Uterus (tissue), 4 donors: Measurements from ENCODE around the gene IQCK. TPM values are rescaled to one million over a fixed set of nuclear protein-coding genes. Genes with fewer than 3 reads are reported as not detected.

Source experiments
- DNase-seq, 2 donors: peaks; one replicate each; pipeline ENCODE4 v3.0.0-alpha.2; 2019 to 2020
- H3K27ac ChIP-seq, 2 donors: fragments of 200-600 bp; sonication (generic); 1 replicate in 1 of 2; 2 replicates in 1 of 2; pipeline ENCODE4 v1.5.1; 2016 to 2018
- H3K27me3 ChIP-seq, 2 donors: fragments of 200-600 bp; sonication (generic); one replicate each; pipeline ENCODE4 v1.5.1; 2018 to 2019; ENCODE audit warnings: control low read depth in 1 of 2
- H3K36me3 ChIP-seq, 2 donors: fragments of 200-600 bp; sonication (generic); one replicate each; pipeline ENCODE4 v1.5.1; 2019; ENCODE audit warnings: control low read depth in 1 of 2
- H3K4me1 ChIP-seq, 2 donors: fragments of 200-600 bp; sonication (generic); one replicate each; pipeline ENCODE4 v1.5.1; 2018 to 2019; ENCODE audit warnings: control low read depth in 1 of 2
- H3K4me3 ChIP-seq, 2 donors: fragments of 200-600 bp; sonication (generic); 1 replicate in 1 of 2; 2 replicates in 1 of 2; pipeline ENCODE4 v1.5.1; 2018 to 2019; ENCODE audit warnings: mild to moderate bottlenecking in 1 of 2
- H3K9me3 ChIP-seq, 2 donors: fragments of 200-600 bp; sonication (generic); one replicate each; pipeline ENCODE4 v1.5.1; 2019; ENCODE audit warnings: control low read depth in 1 of 2
- POLR2A ChIP-seq, 2 donors: fragments of 450-650 bp; IDR thresholded peaks; one replicate each; pipeline ENCODE4 v1.6.1; 2016; ENCODE audit warnings: antibody characterized with exemption in 2 of 2, mild to moderate bottlenecking in 1 of 2, moderate library complexity in 1 of 2
- intact Hi-C: fragments of 100-400 bp; cut with DNase I; formaldehyde crosslinking; loops from one replicate; pipeline ENCODE4 v1.15.1; 2023; ENCODE audit warnings: low total_unique reads
- total RNA-seq, 4 donors: library from RNA; depleted of rRNA in 3 of 4; stranded (reverse); fragments of >200 nt in 3 of 4; gene quantifications; one replicate each; pipeline versions ENCODE4 v1.1.0 to v1.2.4, GENCODE V29; 2014 to 2023
- TF ChIP-seq, protein P1 (sequence below), 4 experiments: fragments of 200-600 bp in 2 of 4; fragments of 450-650 bp in 2 of 4; sonication (generic) in 2 of 4; IDR thresholded peaks; one replicate each; pipeline ENCODE4 v1.5.1; 2016 to 2019; ENCODE audit warnings: antibody characterized with exemption in 4 of 4, mild to moderate bottlenecking in 2 of 4, moderate library complexity in 1 of 4
- donor health status: DM: yes; HTN: yes; CAD: no.

The IQCK gene
- total RNA-seq, 4 donors from 2014 or later, result 14.7 to 27.2 (median 21.1) TPM

GRCh38 chr16:19853742-19854542 lies 135.9 kb downstream of the IQCK start:
- no peak for DNase-seq
- Histone ChIP-seq H3K4me1 (no peaks in the 10 kb centered on the region), H3K27ac (no peak overlapping the region), H3K9me3 (no peaks in the 10 kb centered on the region), H3K36me3 (no peaks in the 10 kb centered on the region), H3K27me3 (no peaks in the 10 kb centered on the region), H3K4me3 (no peak overlapping the region)
- TF ChIP-seq, protein P1, sequence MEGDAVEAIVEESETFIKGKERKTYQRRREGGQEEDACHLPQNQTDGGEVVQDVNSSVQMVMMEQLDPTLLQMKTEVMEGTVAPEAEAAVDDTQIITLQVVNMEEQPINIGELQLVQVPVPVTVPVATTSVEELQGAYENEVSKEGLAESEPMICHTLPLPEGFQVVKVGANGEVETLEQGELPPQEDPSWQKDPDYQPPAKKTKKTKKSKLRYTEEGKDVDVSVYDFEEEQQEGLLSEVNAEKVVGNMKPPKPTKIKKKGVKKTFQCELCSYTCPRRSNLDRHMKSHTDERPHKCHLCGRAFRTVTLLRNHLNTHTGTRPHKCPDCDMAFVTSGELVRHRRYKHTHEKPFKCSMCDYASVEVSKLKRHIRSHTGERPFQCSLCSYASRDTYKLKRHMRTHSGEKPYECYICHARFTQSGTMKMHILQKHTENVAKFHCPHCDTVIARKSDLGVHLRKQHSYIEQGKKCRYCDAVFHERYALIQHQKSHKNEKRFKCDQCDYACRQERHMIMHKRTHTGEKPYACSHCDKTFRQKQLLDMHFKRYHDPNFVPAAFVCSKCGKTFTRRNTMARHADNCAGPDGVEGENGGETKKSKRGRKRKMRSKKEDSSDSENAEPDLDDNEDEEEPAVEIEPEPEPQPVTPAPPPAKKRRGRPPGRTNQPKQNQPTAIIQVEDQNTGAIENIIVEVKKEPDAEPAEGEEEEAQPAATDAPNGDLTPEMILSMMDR (IDR thresholded peaks at IDR 0.05), result no peak
- no peak for TF ChIP-seq POLR2A (IDR thresholded peaks at IDR 0.05)
- intact Hi-C loops, result no loop called here

DNA sequence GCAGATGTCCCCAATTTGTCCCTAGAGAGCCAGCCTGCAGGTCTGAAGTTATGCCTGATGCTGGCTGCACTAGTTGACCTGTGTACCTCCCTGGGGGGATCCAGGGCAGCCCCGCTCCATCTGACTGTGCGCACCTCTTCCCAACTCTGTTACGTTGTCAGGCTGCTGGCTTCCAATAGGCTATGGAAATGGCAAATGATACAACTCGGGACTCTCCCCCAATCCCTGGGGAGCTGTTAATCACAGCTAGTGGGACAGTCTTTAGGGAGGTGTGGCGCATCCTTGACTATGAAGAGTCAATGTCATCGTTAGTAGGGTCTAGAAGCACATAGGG lies 136.4 kb downstream of the IQCK start:
- Histone ChIP-seq H3K4me1 (no peaks in the 10 kb centered on the region), H3K27me3 (no peaks in the 10 kb centered on the region), H3K9me3 (no peaks in the 10 kb centered on the region), H3K4me3 (no peak overlapping the region), H3K36me3 (no peaks in the 10 kb centered on the region), H3K27ac (no peak overlapping the region)
- intact Hi-C loops, result no loop called here
- no peak for DNase-seq
- TF ChIP-seq POLR2A (IDR thresholded peaks at IDR 0.05), result no peak
- TF ChIP-seq, protein P1 (IDR thresholded peaks at IDR 0.05), result no peak

DNA sequence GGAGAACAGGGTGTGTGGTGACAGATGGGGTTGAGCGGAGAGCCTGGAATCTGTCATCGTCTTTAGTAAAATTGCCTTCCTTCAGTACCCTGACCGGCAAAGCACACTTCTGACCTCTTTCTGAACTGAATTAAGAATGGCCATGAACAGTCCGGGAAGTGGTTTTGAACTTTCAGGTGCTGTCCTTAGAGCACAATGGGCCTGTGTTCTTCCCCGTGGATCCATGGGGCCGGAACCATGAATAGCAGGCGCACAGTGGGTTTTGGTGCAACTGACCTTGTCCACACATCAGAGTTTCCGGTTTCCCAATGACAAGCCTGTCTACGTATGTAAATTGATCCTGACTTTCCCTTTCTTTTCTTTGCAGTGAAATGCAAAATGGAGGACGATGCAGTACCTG lies 138.0 kb downstream of the IQCK start:
- TF ChIP-seq, protein P1 (IDR thresholded peaks at IDR 0.05), result no peak
- no peak for TF ChIP-seq POLR2A (IDR thresholded peaks at IDR 0.05)
- no peaks in the 10 kb centered on the region for H3K27me3 ChIP-seq
- H3K27ac ChIP-seq, result no peak overlapping the region
- H3K9me3 ChIP-seq, result no peaks in the 10 kb centered on the region
- H3K4me3 ChIP-seq, result no peak overlapping the region
- intact Hi-C loops, result no loop called here
- H3K36me3 ChIP-seq, result no peaks in the 10 kb centered on the region
- DNase-seq, result no peak
- H3K4me1 ChIP-seq, result no peaks in the 10 kb centered on the region

DNA sequence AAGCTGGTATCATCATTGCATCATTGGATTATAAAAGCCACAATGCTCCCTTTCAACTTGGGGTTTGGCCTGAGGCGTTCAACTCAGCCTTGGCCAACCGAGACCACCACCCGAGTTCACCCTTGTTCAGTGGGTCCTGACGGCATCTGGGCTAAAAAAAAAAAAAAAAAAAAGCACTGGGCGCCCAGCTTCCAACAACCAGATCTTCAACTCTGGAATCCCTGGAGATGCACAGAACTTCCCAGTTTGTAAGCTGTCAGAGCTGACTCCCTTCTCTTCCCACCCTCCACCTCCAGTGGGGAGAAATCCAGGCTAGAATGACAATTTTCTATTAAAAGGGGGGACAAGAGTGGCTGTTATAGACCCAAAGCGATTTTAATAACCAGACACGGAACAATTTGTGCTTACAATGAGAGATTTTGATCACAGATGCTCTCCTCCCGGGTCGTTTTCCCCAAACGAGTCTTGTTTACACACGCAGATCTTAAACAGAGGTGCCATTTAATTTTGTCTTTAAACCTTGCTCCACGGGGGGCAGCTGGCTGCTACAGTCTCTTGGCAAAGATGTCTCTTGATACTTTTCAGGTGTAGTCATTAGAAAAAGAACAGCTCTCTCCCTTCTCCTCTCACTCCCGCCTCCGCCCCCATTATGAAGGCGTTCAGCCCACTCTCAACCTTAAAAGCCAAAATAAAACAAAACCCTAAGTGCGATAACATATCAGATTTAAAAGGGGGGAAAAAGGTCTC lies 139.7 kb downstream of the IQCK start:
- TF ChIP-seq, protein P1 (IDR thresholded peaks at IDR 0.05), result no peak
- TF ChIP-seq POLR2A (IDR thresholded peaks at IDR 0.05), result no peak
- Histone ChIP-seq H3K4me1 (no peaks in the 10 kb centered on the region), H3K9me3 (no peaks in the 10 kb centered on the region), H3K27me3 (no peaks in the 10 kb centered on the region), H3K4me3 (no peak overlapping the region), H3K27ac (no peak overlapping the region), H3K36me3 (no peaks in the 10 kb centered on the region)
- intact Hi-C loops, result no loop called here
- DNase-seq, result no peak

DNA sequence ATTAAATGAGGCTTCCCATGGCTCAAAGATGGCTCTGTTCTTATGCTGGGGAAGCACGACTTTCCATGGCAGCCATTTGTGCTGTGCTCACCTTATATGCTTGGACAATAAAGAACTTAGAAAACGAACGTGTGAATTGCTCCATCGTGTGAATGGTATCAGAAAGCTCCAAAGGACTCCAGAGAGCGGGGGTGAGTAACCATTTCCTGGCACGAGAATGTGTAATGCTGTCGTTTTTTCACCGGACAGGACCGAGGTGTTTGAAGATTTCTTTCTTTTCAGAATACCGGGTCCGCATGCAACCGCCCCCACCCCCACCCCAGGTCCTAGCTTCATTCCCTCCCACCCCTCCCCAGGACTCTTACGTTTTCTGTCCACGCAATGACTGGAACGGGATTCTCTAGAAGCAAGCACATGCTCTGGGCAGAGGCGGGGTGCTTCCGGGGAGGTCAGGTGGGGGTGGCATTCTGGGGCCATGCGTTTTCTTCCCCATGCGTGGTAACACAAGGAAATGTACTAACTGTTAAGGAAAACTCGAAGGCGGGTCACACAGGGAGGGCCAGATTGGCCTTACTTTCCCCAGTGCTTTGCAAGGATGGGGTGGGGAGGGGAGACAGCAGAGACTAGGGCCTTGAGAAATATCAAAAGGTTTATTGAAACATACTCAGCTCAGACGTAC lies 140.4 kb downstream of the IQCK start:
- no peak overlapping the region for H3K4me3 ChIP-seq
- H3K27ac ChIP-seq, result no peak overlapping the region
- H3K36me3 ChIP-seq, result no peaks in the 10 kb centered on the region
- H3K4me1 ChIP-seq, result no peaks in the 10 kb centered on the region
- H3K27me3 ChIP-seq, result no peaks in the 10 kb centered on the region
- TF ChIP-seq, protein P1 (IDR thresholded peaks at IDR 0.05), result no peak
- no peak for TF ChIP-seq POLR2A (IDR thresholded peaks at IDR 0.05)
- no peaks in the 10 kb centered on the region for H3K9me3 ChIP-seq
- DNase-seq, result no peak
- intact Hi-C loops, result no loop called here
